HepG2 (cell line): ENCODE measurements around the gene SIN3A. TPM values are rescaled to one million over a fixed set of nuclear protein-coding genes. Genes with fewer than 3 reads are reported as not detected.

Experiments used
- EED ChIP-seq: sonication (generic); formaldehyde crosslinking; IDR thresholded peaks from 2 replicates; pipeline ENCODE4 v1.5.0; 2020; ENCODE audit warnings: mild to moderate bottlenecking, missing genetic modification reagents
- ELF4 ChIP-seq: sonication (generic); formaldehyde crosslinking; IDR thresholded peaks from 2 replicates; pipeline ENCODE4 v1.5.0; 2020; ENCODE audit warnings: missing genetic modification reagents, mild to moderate bottlenecking, moderate library complexity, borderline replicate concordance
- GABPB1 ChIP-seq: IDR thresholded peaks from 2 replicates; pipeline ENCODE4 v1.6.1; 2016; ENCODE audit warnings: mild to moderate bottlenecking, missing genetic modification reagents, moderate library complexity, missing compliant biosample characterization
- MAFF ChIP-seq: IDR thresholded peaks from 2 replicates; pipeline ENCODE4 v1.6.1; 2011; ENCODE audit warnings: low read depth, low read length, improper control_type of control experiment
- NAIF1 ChIP-seq: sonication (generic); formaldehyde crosslinking; IDR thresholded peaks from 2 replicates; pipeline ENCODE4 v1.5.0; 2020; ENCODE audit warnings: mild to moderate bottlenecking, missing genetic modification reagents, borderline replicate concordance
- SMARCE1 ChIP-seq: fragments of 450-650 bp; IDR thresholded peaks from 2 replicates; pipeline ENCODE4 v1.6.1; 2017; ENCODE audit warnings: borderline replicate concordance
- ZFP90 ChIP-seq: sonication (generic); formaldehyde crosslinking; IDR thresholded peaks from 2 replicates; pipeline ENCODE4 v1.8.0; 2022; ENCODE audit warnings: missing genetic modification reagents, mild to moderate bottlenecking, inconsistent platforms, borderline replicate concordance
- ZNF318 ChIP-seq: sonication (generic); formaldehyde crosslinking; IDR thresholded peaks from 2 replicates; pipeline ENCODE4 v1.4.0; 2020; ENCODE audit warnings: mild to moderate bottlenecking, missing genetic modification reagents
- ZNF407 ChIP-seq: sonication (generic); formaldehyde crosslinking; IDR thresholded peaks from one replicate; pipeline ENCODE4 v1.5.1; 2020; ENCODE audit warnings: mild to moderate bottlenecking, missing genetic modification reagents; ENCODE audit errors: not compliant biosample characterization
- ZNF513 ChIP-seq: sonication (generic); formaldehyde crosslinking; conservative IDR thresholded peaks from 2 replicates; pipeline ENCODE4 v1.5.0; 2020; ENCODE audit warnings: missing genetic modification reagents
- polyA plus RNA-seq, 8 experiments: library from polyadenylated mRNA; depleted of rRNA in 3 of 8; stranded (reverse) in 7 of 8; unstranded in 1 of 8; fragments of >200 nt; fragmentation: Illumina TruSeq in 4 of 8; extraction: Trizol in 4 of 8; gene quantifications; 2 replicates each; pipeline versions ENCODE4 v1.2.1 to v1.2.3, GENCODE V29; 2011 to 2016; ENCODE audit warnings: low read depth in 4 of 8, missing spikeins in 1 of 8, mixed read lengths in 1 of 8; ENCODE audit not compliant: insufficient read depth in 1 of 8
- total RNA-seq, 5 experiments: library from RNA; depleted of rRNA; stranded (reverse); fragments of >200 nt; fragmentation: Illumina TruSeq; extraction: Trizol; gene quantifications; 2 replicates each; pipeline ENCODE4 v1.2.3, GENCODE V29; 2016; ENCODE audit warnings: low read depth in 1 of 5

The SIN3A gene
- total and polyA plus RNA-seq, 2 of the 13 experiments (the other 11 are each of a cell fraction or from before 2014, with no cell fraction given) = 16.1 to 28.1 TPM

GRCh38 chr15:75335705-75336355, 115.7 kb downstream of the SIN3A start, which contains the start of gene COMMD4 (continued):
- no peak for TF ChIP-seq ZNF407 (CRISPR knock-in tag)
- 0 out of 2 replicates have a peak, but pooled peaks have one; percentile 86 for TF ChIP-seq ELF4 (CRISPR knock-in tag)
- TF ChIP-seq GABPB1 (CRISPR knock-in tag) = peak; percentile 98
- TF ChIP-seq SMARCE1 = no peak
- no peak for TF ChIP-seq NAIF1 (CRISPR knock-in tag)
- no peak for TF ChIP-seq ZFP90 (CRISPR knock-in tag)
- no peak for TF ChIP-seq MAFF
- TF ChIP-seq EED = no peak
- peak; percentile 53; the same call in 1 of the 2 replicates for TF ChIP-seq ZNF318 (CRISPR knock-in tag)
- no peak for TF ChIP-seq ZNF513 (CRISPR knock-in tag)
